IPS DF 19.7 (cell line): Measurements from ENCODE around the gene LGSN.
"Not testable (repeated sequence)": the region's sequence is repeated elsewhere in the genome, so short reads cannot be mapped to it uniquely, and the experiment has no call there.

Source experiments
- DNase-seq: peaks from one replicate; pipeline ENCODE4 v3.0.0-alpha.2; 2013; ENCODE audit warnings: low read depth, low spot score

LGSN gene, protein sequence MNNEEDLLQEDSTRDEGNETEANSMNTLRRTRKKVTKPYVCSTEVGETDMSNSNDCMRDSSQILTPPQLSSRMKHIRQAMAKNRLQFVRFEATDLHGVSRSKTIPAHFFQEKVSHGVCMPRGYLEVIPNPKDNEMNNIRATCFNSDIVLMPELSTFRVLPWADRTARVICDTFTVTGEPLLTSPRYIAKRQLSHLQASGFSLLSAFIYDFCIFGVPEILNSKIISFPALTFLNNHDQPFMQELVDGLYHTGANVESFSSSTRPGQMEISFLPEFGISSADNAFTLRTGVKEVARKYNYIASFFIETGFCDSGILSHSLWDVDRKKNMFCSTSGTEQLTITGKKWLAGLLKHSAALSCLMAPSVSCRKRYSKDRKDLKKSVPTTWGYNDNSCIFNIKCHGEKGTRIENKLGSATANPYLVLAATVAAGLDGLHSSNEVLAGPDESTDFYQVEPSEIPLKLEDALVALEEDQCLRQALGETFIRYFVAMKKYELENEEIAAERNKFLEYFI

GRCh38 chr6:63319939-63320338 lies at the start of gene LGSN:
TSS of gene LGSN (minus strand) at chr6:63319983. CDS start at chr6:63319943, 40 bp downstream.
- DNase-seq, result no peak

- no peak for DNase-seq
Observed at GRCh38 chr6:63368347-63368746, 48.6 kb upstream of the LGSN start.

- not testable (repeated sequence) for DNase-seq
Observed at GRCh38 chr6:63362500-63363120, 42.8 kb upstream of the LGSN start.

GRCh38 chr6:63357384-63357783 lies 37.6 kb upstream of the LGSN start:
- DNase-seq, result not testable (repeated sequence)

GRCh38 chr6:63355632-63356031 lies 35.8 kb upstream of the LGSN start:
- DNase-seq, result no peak

DNA sequence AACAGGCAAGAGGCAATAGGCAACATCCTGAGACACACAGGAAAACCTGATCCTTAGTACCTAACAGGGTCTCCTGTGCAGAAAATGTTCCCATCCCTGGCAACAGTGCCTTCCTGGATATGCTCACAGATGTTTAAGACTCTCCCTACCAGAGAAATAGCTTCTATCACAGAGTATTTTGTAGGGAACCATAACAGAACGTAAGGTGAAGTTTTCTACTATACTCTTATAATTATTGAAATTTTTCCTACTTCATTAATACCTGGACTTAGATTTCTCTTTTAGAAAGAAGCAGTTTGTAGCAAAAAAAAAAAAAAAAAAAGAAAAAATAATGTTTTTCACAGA lies 33.5 kb upstream of the LGSN start:
- DNase-seq, result no peak

DNA sequence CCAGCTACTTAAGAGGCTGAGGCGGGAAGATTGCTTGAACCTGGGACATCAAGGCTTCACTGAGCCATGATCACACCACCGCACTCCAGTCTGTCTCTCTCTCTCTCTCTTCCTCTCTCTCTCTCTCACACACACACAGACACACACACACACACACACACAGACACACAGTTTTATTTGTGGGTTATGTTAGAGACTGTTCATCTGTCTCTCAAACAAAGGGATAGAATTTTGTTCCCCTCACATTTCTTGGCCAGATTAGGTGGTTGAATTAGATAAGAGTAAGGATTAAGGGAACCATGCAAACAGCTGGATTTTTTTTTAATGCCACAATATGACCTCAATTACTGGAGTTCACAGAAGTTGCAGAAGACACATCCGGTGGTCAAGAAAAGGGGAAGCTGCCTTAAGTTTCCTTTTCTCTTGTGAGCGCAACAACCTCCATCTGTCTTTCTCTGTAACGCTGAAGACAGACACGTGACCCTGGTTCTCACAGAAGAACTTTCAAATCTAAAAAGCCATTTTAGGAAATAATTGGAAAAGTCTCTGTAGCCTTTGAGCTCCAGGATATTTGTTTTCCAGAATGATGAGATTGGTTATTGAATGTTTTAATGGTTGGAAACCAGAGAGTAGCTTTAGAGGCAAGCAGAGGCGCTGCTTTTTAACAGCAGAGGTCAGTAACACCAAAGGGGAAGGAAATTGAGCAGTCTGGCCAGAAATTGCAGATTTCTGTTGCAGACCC lies 32.9 kb upstream of the LGSN start:
- DNase-seq, result no peak

DNA sequence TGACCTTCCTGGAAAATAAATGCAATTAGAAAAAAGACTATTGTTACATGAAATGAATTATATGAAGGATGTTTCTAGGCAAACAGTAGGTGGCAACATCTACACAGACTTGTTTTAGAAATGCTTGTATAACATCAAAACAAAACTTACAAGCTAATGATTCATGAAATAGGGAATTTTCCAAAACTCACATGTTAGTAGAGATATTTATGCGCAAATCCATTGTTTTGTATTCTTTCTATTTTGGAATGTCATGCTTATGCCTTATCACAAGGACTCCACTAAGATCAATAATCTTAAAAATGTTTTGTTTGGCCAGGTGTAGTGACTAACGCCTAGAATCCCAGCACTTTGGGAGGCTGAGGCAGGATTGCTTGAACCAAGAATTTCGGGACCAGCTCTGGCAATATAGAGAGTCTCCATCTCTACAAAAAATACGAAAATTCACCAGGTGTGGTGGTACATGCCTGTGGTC lies 32.3 kb upstream of the LGSN start:
- no peak for DNase-seq

- DNase-seq, result no peak
Observed at GRCh38 chr6:63349401-63349800, 29.6 kb upstream of the LGSN start.

GRCh38 chr6:63348836-63349235 lies 29.1 kb upstream of the LGSN start:
- DNase-seq, result no peak

DNA sequence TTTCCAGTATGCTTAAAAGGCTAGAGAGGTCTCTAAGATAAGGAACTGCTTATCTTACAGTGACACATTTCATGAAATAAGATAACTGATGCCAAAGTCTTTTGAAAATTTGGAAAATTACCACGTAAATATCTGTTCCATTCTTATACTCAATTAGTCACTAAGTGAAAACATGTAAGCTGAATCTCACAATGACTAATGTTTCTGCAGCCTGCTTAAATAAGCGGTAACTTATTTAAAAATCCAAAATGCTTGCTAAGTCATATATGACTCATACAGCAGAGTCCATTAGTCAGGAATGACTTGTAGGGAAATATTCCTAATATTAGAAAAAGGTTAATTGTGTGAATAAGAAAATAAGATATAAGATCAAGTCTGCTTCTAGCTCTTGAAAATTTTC lies 27.8 kb upstream of the LGSN start:
- no peak for DNase-seq

- DNase-seq, result no peak
Observed at GRCh38 chr6:63346217-63346835, 26.5 kb upstream of the LGSN start.

DNA sequence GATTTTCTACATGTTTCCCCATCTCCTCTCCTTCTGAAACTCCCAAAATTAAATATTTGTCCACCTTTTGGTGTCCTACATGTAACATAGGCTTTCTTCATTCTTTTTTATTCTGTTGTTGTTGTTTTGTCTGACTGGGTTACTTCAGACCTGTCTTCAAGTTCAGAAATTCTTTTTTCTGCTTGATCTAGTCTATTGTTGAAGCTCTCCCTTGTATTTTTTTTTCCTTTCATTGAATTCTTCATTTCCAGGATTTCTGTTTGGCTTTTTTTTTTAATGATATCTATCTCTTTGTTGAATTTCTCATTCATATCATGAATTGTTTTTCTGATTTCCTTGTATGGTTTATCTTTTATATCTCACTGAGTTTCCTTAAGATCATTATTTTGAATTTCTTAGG lies 20.6 kb upstream of the LGSN start:
- no peak for DNase-seq

GRCh38 chr6:63334652-63335051 lies 14.9 kb upstream of the LGSN start:
- not testable (repeated sequence) for DNase-seq

DNA sequence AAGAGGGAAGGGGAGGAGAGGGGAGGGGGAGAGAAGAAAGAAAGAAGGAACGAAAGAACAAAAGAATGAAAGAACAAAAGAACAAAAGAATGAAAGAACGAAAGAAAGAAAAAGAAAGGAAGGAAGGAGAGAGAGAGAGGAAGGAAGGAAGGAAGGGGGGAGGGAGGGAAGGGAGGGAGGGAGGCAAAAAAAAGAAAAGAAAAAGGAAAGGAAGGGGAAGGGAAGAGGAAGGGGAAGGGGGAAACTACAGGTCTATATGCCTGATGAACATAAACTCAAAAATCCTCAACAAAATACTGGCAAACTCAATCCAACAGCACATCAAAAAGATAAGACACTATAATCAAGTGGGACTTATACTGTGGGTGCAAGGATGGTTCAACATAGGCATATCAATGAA lies 13.7 kb upstream of the LGSN start:
- DNase-seq, result no peak

GRCh38 chr6:63326630-63327029 lies 6.8 kb upstream of the LGSN start:
- not testable (repeated sequence) for DNase-seq

DNA sequence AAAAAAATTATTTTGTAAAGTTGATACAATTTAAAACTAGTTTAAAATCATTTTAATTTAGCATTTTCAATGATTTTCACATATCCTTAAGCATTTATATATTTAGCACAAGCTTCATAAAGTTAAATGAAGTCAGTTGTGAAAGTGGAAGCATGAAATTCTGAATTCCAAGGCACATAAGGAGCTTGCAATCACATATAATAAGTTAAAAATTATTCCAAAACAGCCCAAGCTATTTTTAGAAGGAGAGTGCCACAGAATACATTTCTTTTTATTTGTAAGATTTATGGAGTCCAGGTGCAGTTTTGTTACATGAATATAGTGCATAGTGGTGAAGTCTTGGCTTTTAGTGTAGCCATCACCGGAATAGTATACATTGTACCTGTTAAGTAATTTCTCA lies 3.2 kb upstream of the LGSN start:
- no peak for DNase-seq

GRCh38 chr6:63321821-63322220 lies 2.0 kb upstream of the LGSN start:
- DNase-seq, result no peak

GRCh38 chr6:63317641-63318040 lies 2.1 kb downstream of the LGSN start:
- DNase-seq, result no peak

GRCh38 chr6:63316113-63316512 lies 3.7 kb downstream of the LGSN start:
- no peak for DNase-seq

DNA sequence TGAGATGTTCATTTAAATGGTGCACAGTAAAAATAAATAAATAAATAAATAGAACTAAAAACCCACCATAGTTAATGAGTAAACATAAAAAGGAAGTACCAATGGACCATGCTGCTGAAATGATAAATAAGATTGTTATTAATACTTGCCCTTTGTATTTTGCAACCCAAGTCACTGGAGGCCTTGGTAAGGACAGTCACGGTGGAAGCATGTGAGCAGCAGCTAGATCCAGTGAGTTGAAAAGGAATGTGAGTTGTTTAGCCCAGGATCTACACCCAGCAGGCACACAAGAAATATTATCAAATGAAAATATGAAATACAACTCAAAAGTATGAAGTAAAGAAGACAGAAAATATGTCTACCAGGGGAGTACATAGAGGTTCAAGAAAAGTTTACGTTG lies 6.7 kb downstream of the LGSN start:
- no peak for DNase-seq
